GM12892 (cell line): ENCODE measurements around the gene ZNHIT1.

ENCODE experiments used
- POLR2A ChIP-seq: IDR thresholded peaks from 2 replicates; pipeline ENCODE4 v1.6.1; 2011; ENCODE audit warnings: low read depth, low read length, control low read depth
- TAF1 ChIP-seq: IDR thresholded peaks from 2 replicates; pipeline ENCODE4 v1.6.1; 2011; ENCODE audit warnings: low read depth, mild to moderate bottlenecking, control low read depth, low read length, borderline replicate concordance

- TF ChIP-seq POLR2A (no peak), TAF1 (no peak)
These were observed 21.4 kb downstream of the ZNHIT1 start for GRCh38 chr7:101239191-101239950.
